Muscle layer of duodenum (tissue), 2 donors: ENCODE data around the gene PHF2.

Experiments
- H3K27ac ChIP-seq: one replicate; pipeline ENCODE4 v1.7.0; 2013; ENCODE audit warnings: mild to moderate bottlenecking, low read length
- H3K27me3 ChIP-seq: one replicate; pipeline ENCODE4 v1.7.0; 2013; ENCODE audit warnings: low read depth, mild to moderate bottlenecking, control low read depth, low read length
- H3K36me3 ChIP-seq, 2 donors: one replicate each; pipeline ENCODE4 v1.7.0; 2013; ENCODE audit warnings: low read length in 2 of 2, control low read depth in 1 of 2, mild to moderate bottlenecking in 1 of 2; ENCODE audit not compliant: insufficient read depth in 2 of 2, control insufficient read depth in 1 of 2
- H3K4me1 ChIP-seq, 2 donors: one replicate each; pipeline ENCODE4 v1.7.0; 2013; ENCODE audit warnings: low read length in 2 of 2, mild to moderate bottlenecking in 2 of 2, control low read depth in 1 of 2, moderate library complexity in 1 of 2; ENCODE audit not compliant: insufficient read depth in 2 of 2, control insufficient read depth in 1 of 2
- H3K4me3 ChIP-seq, 2 donors: one replicate each; pipeline ENCODE4 v1.7.0; 2013; ENCODE audit warnings: low read length in 2 of 2, low read depth in 1 of 2, mild to moderate bottlenecking in 1 of 2
- H3K9me3 ChIP-seq, 2 donors: one replicate each; pipeline ENCODE4 v1.7.0; 2013; ENCODE audit warnings: low read length in 2 of 2, control low read depth in 1 of 2, mild to moderate bottlenecking in 1 of 2; ENCODE audit not compliant: control insufficient read depth in 1 of 2
- donor health status: healthy.

Gene PHF2

GRCh38 chr9:93636172-93636661 is 59.8 kb downstream of the PHF2 start:
- Histone ChIP-seq H3K4me3 (no peak overlapping the region), H3K36me3 (peaks cover 24 to 75% of the 10 kb centered on the region in 2 donors), H3K27ac (no peak overlapping the region), H3K9me3 (peaks cover 0 to 13% of the 10 kb centered on the region in 2 donors), H3K27me3 (no peaks in the 10 kb centered on the region), H3K4me1 (no peaks in the 10 kb centered on the region)

GRCh38 chr9:93636667-93637066 is 60.3 kb downstream of the PHF2 start:
- H3K4me3 ChIP-seq, result no peak overlapping the region
- peaks cover 0 to 13% of the 10 kb centered on the region in 2 donors for H3K9me3 ChIP-seq
- H3K27ac ChIP-seq, result no peak overlapping the region
- H3K27me3 ChIP-seq, result no peaks in the 10 kb centered on the region
- no peaks in the 10 kb centered on the region for H3K4me1 ChIP-seq
- peaks cover 26 to 71% of the 10 kb centered on the region in 2 donors for H3K36me3 ChIP-seq

GRCh38 chr9:93637886-93638285 is 61.5 kb downstream of the PHF2 start:
- Histone ChIP-seq H3K4me3 (no peak overlapping the region), H3K36me3 (peaks cover 23 to 59% of the 10 kb centered on the region in 2 donors), H3K27ac (no peak overlapping the region), H3K4me1 (peaks cover 0 to under 1% of the 10 kb centered on the region in 2 donors), H3K9me3 (peaks cover 0 to 13% of the 10 kb centered on the region in 2 donors), H3K27me3 (no peaks in the 10 kb centered on the region)

GRCh38 chr9:93640027-93640426 is 63.6 kb downstream of the PHF2 start:
- H3K9me3 ChIP-seq, result peaks cover 0 to 13% of the 10 kb centered on the region in 2 donors
- H3K27me3 ChIP-seq, result no peaks in the 10 kb centered on the region
- no peak overlapping the region for H3K27ac ChIP-seq
- H3K4me3 ChIP-seq, result no peak overlapping the region
- H3K4me1 ChIP-seq, result peaks cover 0 to 5% of the 10 kb centered on the region in 2 donors
- H3K36me3 ChIP-seq, result peaks cover 28 to 66% of the 10 kb centered on the region in 2 donors

- Histone ChIP-seq H3K4me3 (no peak overlapping the region), H3K9me3 (peaks cover 0 to 4% of the 10 kb centered on the region in 2 donors), H3K36me3 (peaks cover 10 to 65% of the 10 kb centered on the region in 2 donors), H3K27me3 (no peaks in the 10 kb centered on the region), H3K27ac (no peak overlapping the region), H3K4me1 (peaks cover 0 to 5% of the 10 kb centered on the region in 2 donors)
Observed at GRCh38 chr9:93642961-93643360, 66.6 kb downstream of the PHF2 start.

- Histone ChIP-seq H3K27me3 (no peaks in the 10 kb centered on the region), H3K4me3 (no peak overlapping the region), H3K27ac (no peak overlapping the region), H3K9me3 (no peaks in the 10 kb centered on the region), H3K36me3 (peaks cover 12 to 62% of the 10 kb centered on the region in 2 donors), H3K4me1 (peaks cover 0 to 5% of the 10 kb centered on the region in 2 donors)
Observed at GRCh38 chr9:93644397-93645088, 68.2 kb downstream of the PHF2 start.

- no peaks in the 10 kb centered on the region for H3K27me3 ChIP-seq
- H3K4me1 ChIP-seq, result peaks cover 0 to 5% of the 10 kb centered on the region in 2 donors
- no peaks in the 10 kb centered on the region for H3K9me3 ChIP-seq
- peaks cover 20 to 62% of the 10 kb centered on the region in 2 donors for H3K36me3 ChIP-seq
- no peak overlapping the region for H3K4me3 ChIP-seq
- H3K27ac ChIP-seq, result no peak overlapping the region
Observed at GRCh38 chr9:93645149-93645889, 68.9 kb downstream of the PHF2 start.

GRCh38 chr9:93645921-93646639 is 69.7 kb downstream of the PHF2 start:
- Histone ChIP-seq H3K36me3 (peaks cover 20 to 68% of the 10 kb centered on the region in 2 donors), H3K9me3 (no peaks in the 10 kb centered on the region), H3K4me1 (peaks cover 0 to 5% of the 10 kb centered on the region in 2 donors), H3K4me3 (no peak overlapping the region), H3K27ac (no peak overlapping the region), H3K27me3 (no peaks in the 10 kb centered on the region)

- Histone ChIP-seq H3K27me3 (no peaks in the 10 kb centered on the region), H3K4me3 (no peak overlapping the region), H3K4me1 (peaks cover 0 to 5% of the 10 kb centered on the region in 2 donors), H3K27ac (no peak overlapping the region), H3K9me3 (no peaks in the 10 kb centered on the region), H3K36me3 (peaks cover 24 to 74% of the 10 kb centered on the region in 2 donors)
Observed at GRCh38 chr9:93646640-93647178, 70.3 kb downstream of the PHF2 start.

- Histone ChIP-seq H3K9me3 (no peaks in the 10 kb centered on the region), H3K4me1 (peaks cover 0 to 1% of the 10 kb centered on the region in 2 donors), H3K27me3 (no peaks in the 10 kb centered on the region), H3K4me3 (no peak overlapping the region), H3K36me3 (peaks cover 24 to 84% of the 10 kb centered on the region in 2 donors), H3K27ac (no peak overlapping the region)
Observed at GRCh38 chr9:93648181-93648580, 71.8 kb downstream of the PHF2 start.

GRCh38 chr9:93648836-93649235 is 72.5 kb downstream of the PHF2 start:
- Histone ChIP-seq H3K27me3 (no peaks in the 10 kb centered on the region), H3K27ac (no peak overlapping the region), H3K4me3 (no peak overlapping the region), H3K9me3 (no peaks in the 10 kb centered on the region), H3K36me3 (peaks cover 20 to 84% of the 10 kb centered on the region in 2 donors), H3K4me1 (no peaks in the 10 kb centered on the region)
